Measurements from ENCODE around the gene PXMP2.

GRCh38 chr12:132741620-132742019, 54.2 kb downstream of the PXMP2 start:
- no peak for TF ChIP-seq POLR2AphosphoS5 (IDR thresholded peaks at IDR 0.05)
- TF ChIP-seq POLR2A (IDR thresholded peaks at IDR 0.05; ENCODE audit: low read depth): no peak

Data from esophagus muscularis mucosa (tissue), 2 donors.